Fibroblast of upper back skin (primary cell): ENCODE data around the gene OXLD1.
A peak's percentile ranks its signal among the peaks of the same experiment; 100 is the strongest.
"Not testable (repeated sequence)": the region's sequence is repeated elsewhere in the genome, so short reads cannot be mapped to it uniquely, and the experiment has no call there.

Experiments used
- DNase-seq: peaks from one replicate; pipeline ENCODE4 v3.0.0-alpha.2; 2013

Gene OXLD1

GRCh38 chr17:81648707-81649085 is 17.7 kb downstream of the OXLD1 start:
- no peak for DNase-seq

GRCh38 chr17:81648013-81648706 is 18.2 kb downstream of the OXLD1 start:
- DNase-seq: no peak

DNA sequence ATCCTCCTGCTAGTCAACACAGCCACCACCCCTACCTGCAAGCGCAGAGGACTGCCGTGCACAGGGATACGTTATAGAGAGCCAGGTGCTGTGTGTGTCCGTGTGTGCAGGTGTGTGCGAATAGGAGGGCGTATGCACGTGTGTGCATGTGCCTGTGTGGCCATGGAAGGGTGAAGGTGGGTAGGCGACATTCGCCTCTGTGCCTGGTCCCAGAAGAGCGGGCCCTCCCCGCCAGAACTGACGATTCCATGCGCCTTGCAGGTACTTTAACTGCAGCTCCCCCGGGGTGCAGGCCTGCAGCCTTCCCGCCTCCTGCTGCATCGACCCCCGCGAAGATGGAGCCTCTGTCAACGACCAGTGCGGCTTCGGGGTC is 18.8 kb downstream of the OXLD1 start:
- no peak for DNase-seq

DNA sequence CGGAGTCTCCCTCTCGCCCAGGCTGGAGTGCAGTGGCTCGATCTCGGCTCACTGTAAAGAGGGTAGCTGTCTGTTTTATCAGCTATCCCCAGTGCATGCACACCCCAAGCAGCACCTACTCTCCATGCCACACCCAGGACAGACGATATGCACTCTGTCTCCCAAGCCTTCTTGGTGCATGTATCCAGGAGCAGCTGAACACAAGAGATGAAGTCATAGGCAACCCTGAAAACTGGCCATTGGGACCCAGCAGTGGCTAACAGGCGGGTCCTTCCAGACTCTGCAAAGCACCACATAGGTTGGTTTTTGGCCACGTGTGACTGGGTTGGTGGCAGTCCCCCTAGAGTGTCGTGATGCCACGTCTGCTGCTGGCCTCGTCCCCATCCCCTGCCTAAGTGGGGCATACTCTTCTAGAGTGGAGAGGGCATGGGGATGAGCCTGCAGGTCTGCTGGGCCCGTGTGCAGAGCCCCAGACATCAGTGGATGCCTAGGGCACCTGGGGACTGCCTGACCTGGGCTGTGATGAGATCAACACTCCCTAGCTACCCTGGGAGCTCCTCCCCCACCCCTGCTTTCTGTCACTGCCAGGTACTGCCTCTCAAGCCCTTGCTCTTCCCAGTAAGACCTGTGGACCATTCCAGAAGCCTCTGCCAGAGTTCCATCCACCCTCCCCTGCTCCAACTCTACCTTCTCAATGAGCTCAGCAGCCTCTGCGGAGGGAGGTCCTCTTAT is 19.4 kb downstream of the OXLD1 start:
- DNase-seq: no peak

DNA sequence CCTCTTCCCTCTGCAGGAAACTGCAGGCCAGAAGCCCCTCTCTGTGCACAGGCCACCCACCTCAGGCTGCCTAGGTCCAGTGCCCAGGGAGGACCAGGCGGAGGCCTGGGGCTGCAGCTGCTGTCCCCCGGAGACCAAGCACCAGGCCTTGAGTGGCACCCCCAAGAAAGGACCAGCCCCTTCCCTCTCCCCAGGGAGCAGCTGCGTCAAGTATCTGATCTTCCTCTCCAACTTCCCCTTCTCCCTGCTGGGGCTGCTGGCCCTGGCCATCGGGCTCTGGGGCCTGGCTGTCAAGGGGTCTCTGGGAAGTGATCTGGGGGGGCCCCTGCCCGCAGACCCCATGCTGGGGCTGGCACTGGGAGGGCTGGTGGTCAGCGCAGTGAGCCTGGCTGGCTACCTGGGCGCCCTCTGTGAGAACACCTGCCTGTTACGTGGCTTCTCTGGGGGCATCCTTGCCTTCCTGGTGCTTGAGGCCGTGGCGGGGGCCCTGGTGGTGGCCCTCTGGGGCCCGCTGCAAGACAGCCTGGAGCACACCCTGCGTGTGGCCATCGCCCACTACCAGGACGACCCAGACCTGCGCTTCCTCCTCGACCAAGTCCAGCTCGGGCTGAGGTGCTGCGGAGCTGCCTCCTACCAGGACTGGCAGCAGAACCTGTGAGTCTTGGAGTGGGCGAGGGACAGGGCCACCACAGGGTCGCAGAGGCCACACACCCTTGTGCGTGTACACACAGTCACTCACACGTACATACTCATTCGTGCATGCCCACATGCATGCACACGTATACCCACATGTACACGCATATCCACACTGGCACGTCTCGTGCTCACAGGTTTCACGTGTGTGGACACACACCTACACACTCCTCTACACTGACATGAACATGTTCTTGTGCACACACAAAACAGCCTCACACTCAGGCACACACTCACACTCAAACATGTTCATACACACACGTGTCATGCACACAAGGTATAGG is 21.1 kb downstream of the OXLD1 start:
- DNase-seq: no peak

GRCh38 chr17:81644496-81644895 is 21.9 kb downstream of the OXLD1 start:
- DNase-seq: no peak

GRCh38 chr17:81641825-81642489 is 24.4 kb downstream of the OXLD1 start:
- DNase-seq: peak; percentile 72

- DNase-seq: no peak
These were observed 26.4 kb downstream of the OXLD1 start for GRCh38 chr17:81640011-81640410.

GRCh38 chr17:81638683-81639082 is 27.7 kb downstream of the OXLD1 start:
- no peak for DNase-seq

- DNase-seq: peak; percentile 83
These were observed 29.7 kb downstream of the OXLD1 start, which contains the start of the genes NPLOC4 and TSPAN10 for GRCh38 chr17:81636505-81637288. TSS of gene NPLOC4 (minus strand) at chr17:81637112. CDS start at chr17:81636930, 182 bp downstream. TSS of gene TSPAN10 (plus strand) at chr17:81637196. CDS start at chr17:81642413, 5,217 bp downstream.

GRCh38 chr17:81635973-81636504 is 30.4 kb downstream of the OXLD1 start:
- no peak for DNase-seq

DNA sequence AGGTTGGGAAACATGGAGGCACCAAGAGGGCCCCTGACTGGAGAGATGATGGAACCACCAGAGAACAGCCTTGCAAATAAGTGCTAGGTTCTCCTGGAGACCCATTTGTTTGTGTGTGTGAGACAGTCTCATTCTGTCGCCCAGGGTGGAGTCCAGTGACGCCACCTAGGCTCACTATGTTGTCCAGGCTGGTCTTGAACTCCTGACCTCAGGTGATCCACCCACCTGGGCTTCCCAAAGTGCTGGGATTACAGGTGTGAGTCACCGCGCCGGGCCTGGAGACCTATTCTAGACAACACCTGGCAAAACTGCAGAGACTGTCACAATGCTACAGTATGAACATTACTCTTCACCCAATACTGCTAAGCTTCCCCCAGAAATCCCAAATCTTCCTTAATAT is 31.0 kb downstream of the OXLD1 start:
- DNase-seq: no peak

DNA sequence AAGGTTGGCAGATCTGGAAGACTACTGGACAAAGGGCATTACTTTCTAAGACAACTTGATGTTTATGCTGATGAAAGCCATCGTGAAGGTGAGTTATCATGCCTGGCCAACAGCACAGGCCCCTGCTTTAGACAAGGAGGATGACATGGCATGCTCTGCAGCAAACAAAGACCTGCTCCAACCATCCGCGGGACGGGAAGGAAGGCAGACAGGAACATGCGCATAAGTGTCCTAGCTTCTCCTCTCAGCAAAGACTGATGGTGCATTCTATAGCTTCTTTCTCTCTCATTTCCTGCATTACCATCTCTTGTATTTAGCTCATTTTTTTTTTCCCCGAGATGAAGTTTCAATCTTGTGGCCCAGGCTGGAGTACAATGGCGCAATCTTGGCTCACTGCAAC is 34.9 kb downstream of the OXLD1 start:
- DNase-seq: no peak

GRCh38 chr17:81630274-81630673 is 36.1 kb downstream of the OXLD1 start:
- DNase-seq: no peak

DNA sequence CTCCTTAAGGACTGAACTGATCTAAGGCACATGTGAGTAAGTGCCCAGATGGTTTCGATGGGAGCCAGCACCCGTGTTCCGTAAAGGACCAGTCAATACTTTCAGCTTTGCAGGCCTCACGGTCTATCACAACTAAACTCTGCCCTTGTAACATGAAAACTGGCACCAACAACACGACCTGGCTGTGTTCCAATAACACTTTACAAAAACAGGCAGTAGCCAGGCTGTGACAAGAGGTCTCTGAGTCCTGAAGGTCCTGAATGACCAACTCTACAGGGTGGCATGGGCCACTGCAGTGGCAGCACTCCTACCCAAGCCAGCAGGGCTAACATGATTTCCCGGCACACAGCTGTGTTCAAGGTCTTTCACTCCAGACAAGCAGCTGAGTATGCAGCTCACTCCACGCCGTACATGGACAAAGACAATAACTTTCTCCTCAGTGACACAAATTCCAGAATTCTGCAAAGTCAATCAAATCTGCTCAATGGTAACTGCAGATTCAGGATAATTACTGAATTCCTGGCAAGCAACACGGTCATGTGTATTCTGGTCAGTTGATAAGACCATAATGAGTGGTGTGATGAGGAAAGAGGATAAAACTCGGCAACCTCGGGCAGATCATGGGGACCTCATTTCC is 44.8 kb downstream of the OXLD1 start:
- no peak for DNase-seq

DNA sequence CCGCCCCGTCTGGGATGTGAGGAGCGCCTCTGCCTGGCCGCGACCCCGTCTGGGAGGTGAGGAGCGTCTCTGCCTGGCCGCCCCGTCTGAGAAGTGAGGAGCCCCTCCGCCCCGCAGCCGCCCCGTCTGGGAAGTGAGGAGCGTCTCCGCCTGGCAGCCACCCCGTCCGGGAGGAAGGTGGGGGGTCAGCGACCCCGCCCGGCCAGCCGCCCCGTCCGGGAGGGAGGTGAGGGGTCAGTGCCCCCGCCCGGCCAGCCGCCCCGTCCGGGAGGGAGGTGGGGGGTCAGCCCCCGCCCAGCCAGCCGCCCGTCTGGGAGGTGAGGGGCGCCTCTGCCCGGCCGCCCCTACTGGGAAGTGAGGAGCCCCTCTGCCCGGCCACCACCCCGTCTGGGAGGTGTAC is 48.1 kb downstream of the OXLD1 start:
- not testable (repeated sequence) for DNase-seq

GRCh38 chr17:81616877-81617276 is 49.5 kb downstream of the OXLD1 start:
- DNase-seq: no peak

GRCh38 chr17:81615401-81615930 is 50.9 kb downstream of the OXLD1 start:
- DNase-seq: no peak
